K562 (cell line): ENCODE results near the gene CSF2RB. TPM values are rescaled to one million over a fixed set of nuclear protein-coding genes. Genes with fewer than 3 reads are reported as not detected.

Experiments
- HDGF ChIP-seq: fragments of 450-650 bp; IDR thresholded peaks from 2 replicates; pipeline ENCODE4 v1.6.1; 2016
- HEY1 ChIP-seq: fragments of 250-450 bp; sonication (Bioruptor Pico); IDR thresholded peaks from 2 replicates; pipeline ENCODE4 v1.5.0; 2020; ENCODE audit warnings: mild to moderate bottlenecking, moderate library complexity, borderline replicate concordance
- RCOR1 ChIP-seq, 2 experiments: IDR thresholded peaks; 2 replicates each; pipeline ENCODE4 v1.6.1; 2012; ENCODE audit warnings: low read depth in 2 of 2, low read length in 2 of 2, borderline replicate concordance in 1 of 2, improper control_type of control experiment in 1 of 2
- TGIF2 ChIP-seq: sonication (generic); formaldehyde crosslinking; IDR thresholded peaks from 2 replicates; pipeline ENCODE4 v1.8.1; 2022; ENCODE audit warnings: mild to moderate bottlenecking, missing genetic modification reagents, moderate library complexity
- polyA plus RNA-seq, 8 experiments: library from polyadenylated mRNA; depleted of rRNA in 4 of 8; stranded (reverse) in 5 of 8; unstranded in 3 of 8; fragments of >200 nt; fragmentation: Nextera tagmentation in 2 of 8; fragmentation: Illumina TruSeq in 1 of 8; extraction: Ambion mirVana in 2 of 8; extraction: Trizol in 1 of 8; gene quantifications; 2 replicates each; pipeline versions ENCODE4 v1.2.1 to v1.2.3, GENCODE V29; 2011 to 2014; ENCODE audit warnings: inconsistent platforms in 1 of 8, missing spikeins in 1 of 8
- total RNA-seq, 7 experiments: library from RNA; depleted of rRNA in 6 of 7; stranded (reverse); fragments of >200 nt in 6 of 7; fragmentation: Illumina TruSeq in 2 of 7; extraction: Trizol in 2 of 7; gene quantifications; 2 replicates each; pipeline versions ENCODE4 v1.2.1 to v1.2.3, GENCODE V29; 2011 to 2021; ENCODE audit warnings: low replicate concordance in 1 of 7
- TF ChIP-seq, protein P1 (sequence below): fragments of 250-450 bp; sonication (Bioruptor Pico); IDR thresholded peaks from 2 replicates; pipeline ENCODE4 v1.4.0; 2020; ENCODE audit warnings: mild to moderate bottlenecking, moderate library complexity
- TF ChIP-seq, protein P2 (sequence below): sonication (generic); formaldehyde crosslinking; IDR thresholded peaks from 2 replicates; pipeline ENCODE4 v1.8.1; 2023; ENCODE audit warnings: mild to moderate bottlenecking, missing genetic modification reagents

Gene CSF2RB
- total and polyA plus RNA-seq, 9 of the 15 experiments (the other 6 are each of a cell fraction or from before 2014, with no cell fraction given) = 0.04 to 1.0 (median 0.36) TPM

DNA sequence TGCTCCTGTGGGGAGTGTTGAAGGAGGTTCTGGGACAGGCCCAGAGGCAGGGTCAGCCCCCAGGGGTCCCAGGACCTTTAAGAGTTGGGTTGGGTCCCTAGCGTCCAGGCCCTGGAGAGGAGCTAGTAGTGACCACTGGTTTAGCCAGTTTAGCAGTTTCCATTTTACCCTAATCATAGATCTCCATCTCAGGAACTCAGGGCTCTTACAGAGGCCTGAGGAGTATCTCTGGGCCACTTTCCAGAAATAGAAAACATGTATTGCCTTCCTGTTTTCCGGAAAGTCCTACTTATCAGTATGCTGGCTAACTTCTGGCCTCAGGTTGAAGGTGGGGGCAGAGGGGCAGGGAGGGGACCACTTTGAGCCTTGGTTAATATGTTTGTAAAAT, 39.1 kb upstream of the CSF2RB start (continued):
- TF ChIP-seq, protein P1, sequence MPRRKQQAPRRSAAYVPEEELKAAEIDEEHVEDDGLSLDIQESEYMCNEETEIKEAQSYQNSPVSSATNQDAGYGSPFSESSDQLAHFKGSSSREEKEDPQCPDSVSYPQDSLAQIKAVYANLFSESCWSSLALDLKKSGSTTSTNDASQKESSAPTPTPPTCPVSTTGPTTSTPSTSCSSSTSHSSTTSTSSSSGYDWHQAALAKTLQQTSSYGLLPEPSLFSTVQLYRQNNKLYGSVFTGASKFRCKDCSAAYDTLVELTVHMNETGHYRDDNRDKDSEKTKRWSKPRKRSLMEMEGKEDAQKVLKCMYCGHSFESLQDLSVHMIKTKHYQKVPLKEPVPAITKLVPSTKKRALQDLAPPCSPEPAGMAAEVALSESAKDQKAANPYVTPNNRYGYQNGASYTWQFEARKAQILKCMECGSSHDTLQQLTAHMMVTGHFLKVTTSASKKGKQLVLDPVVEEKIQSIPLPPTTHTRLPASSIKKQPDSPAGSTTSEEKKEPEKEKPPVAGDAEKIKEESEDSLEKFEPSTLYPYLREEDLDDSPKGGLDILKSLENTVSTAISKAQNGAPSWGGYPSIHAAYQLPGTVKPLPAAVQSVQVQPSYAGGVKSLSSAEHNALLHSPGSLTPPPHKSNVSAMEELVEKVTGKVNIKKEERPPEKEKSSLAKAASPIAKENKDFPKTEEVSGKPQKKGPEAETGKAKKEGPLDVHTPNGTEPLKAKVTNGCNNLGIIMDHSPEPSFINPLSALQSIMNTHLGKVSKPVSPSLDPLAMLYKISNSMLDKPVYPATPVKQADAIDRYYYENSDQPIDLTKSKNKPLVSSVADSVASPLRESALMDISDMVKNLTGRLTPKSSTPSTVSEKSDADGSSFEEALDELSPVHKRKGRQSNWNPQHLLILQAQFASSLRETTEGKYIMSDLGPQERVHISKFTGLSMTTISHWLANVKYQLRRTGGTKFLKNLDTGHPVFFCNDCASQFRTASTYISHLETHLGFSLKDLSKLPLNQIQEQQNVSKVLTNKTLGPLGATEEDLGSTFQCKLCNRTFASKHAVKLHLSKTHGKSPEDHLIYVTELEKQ (CRISPR knock-in tag) = no peak
- TF ChIP-seq HEY1 (CRISPR knock-in tag) (no peak), RCOR1 (IDR thresholded peaks at IDR 0.05; ENCODE audit: borderline replicate concordance in 1 of 2, low read depth in 2 of 2, low read length in 2 of 2) (no peak), TGIF2 (no peak), HDGF (no peak)
- TF ChIP-seq, protein P2, sequence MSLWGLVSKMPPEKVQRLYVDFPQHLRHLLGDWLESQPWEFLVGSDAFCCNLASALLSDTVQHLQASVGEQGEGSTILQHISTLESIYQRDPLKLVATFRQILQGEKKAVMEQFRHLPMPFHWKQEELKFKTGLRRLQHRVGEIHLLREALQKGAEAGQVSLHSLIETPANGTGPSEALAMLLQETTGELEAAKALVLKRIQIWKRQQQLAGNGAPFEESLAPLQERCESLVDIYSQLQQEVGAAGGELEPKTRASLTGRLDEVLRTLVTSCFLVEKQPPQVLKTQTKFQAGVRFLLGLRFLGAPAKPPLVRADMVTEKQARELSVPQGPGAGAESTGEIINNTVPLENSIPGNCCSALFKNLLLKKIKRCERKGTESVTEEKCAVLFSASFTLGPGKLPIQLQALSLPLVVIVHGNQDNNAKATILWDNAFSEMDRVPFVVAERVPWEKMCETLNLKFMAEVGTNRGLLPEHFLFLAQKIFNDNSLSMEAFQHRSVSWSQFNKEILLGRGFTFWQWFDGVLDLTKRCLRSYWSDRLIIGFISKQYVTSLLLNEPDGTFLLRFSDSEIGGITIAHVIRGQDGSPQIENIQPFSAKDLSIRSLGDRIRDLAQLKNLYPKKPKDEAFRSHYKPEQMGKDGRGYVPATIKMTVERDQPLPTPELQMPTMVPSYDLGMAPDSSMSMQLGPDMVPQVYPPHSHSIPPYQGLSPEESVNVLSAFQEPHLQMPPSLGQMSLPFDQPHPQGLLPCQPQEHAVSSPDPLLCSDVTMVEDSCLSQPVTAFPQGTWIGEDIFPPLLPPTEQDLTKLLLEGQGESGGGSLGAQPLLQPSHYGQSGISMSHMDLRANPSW (CRISPR knock-in tag) = no peak
